H1 (cell line): Measurements from ENCODE around the gene ZNF728. TPM values are rescaled to one million over a fixed set of nuclear protein-coding genes. Genes with fewer than 3 reads are reported as not detected.
"Not testable (repeated sequence)": the region's sequence is repeated elsewhere in the genome, so short reads cannot be mapped to it uniquely, and the experiment has no call there.

Experiments used
- CTCF ChIA-PET: fragments of 300-600 bp; sonication (Branson Sonifier 250); formaldehyde crosslinking; loops from one replicate; lab custom pipeline; 2021; ENCODE audit not compliant: partially characterized antibody; lab: Charles Lee
- POLR2A ChIA-PET: fragments of 300-600 bp; sonication (Branson Sonifier 250); formaldehyde crosslinking; loops from one replicate; lab custom pipeline; 2021; ENCODE audit warnings: inconsistent platforms; ENCODE audit not compliant: partially characterized antibody; lab: Charles Lee
- DNase-seq, 2 experiments: peaks; one replicate each; pipeline versions ENCODE4 v3.0.0 to v3.0.0-alpha.2; 2010 to 2022; ENCODE audit warnings: low spot score in 2 of 2, low read depth in 1 of 2, mixed read lengths in 1 of 2
- FAIRE-seq: peaks from 2 replicates; lab custom pipeline; 2011; peaks lifted over from hg19 to GRCh38; lab: Jason Lieb, UNC
- H2AFZ ChIP-seq: 2 replicates; pipeline ENCODE4 v1.8.1; 2012; ENCODE audit warnings: low read length, inconsistent platforms
- H2AK5ac ChIP-seq: 2 replicates; pipeline ENCODE4 v1.6.1; 2013; ENCODE audit warnings: low read depth, low read length
- H2BK120ac ChIP-seq: replicated peaks from 2 replicates; pipeline ENCODE3; 2013; ENCODE audit warnings: low read depth, low read length, inconsistent platforms
- H2BK12ac ChIP-seq: 2 replicates; pipeline ENCODE4 v1.6.1; 2013; ENCODE audit warnings: low read depth, low read length
- H2BK15ac ChIP-seq: 2 replicates; pipeline ENCODE4 v1.6.1; 2013; ENCODE audit warnings: low read length
- H2BK20ac ChIP-seq: 2 replicates; pipeline ENCODE4 v1.6.1; 2013; ENCODE audit warnings: low read length
- H2BK5ac ChIP-seq: 2 replicates; pipeline ENCODE4 v1.6.1; 2013; ENCODE audit warnings: low read depth, low read length
- H3K14ac ChIP-seq: 2 replicates; pipeline ENCODE4 v1.6.1; 2013; ENCODE audit warnings: inconsistent platforms; ENCODE audit not compliant: insufficient read length
- H3K18ac ChIP-seq: 2 replicates; pipeline ENCODE4 v1.6.1; 2013; ENCODE audit warnings: low read length; ENCODE audit errors: extremely low read depth
- H3K23ac ChIP-seq: 2 replicates; pipeline ENCODE4 v1.6.1; 2013; ENCODE audit warnings: inconsistent platforms; ENCODE audit not compliant: insufficient read length
- H3K23me2 ChIP-seq: 2 replicates; pipeline ENCODE4 v1.6.1; 2013; ENCODE audit warnings: low read depth, low read length
- H3K27ac ChIP-seq: 2 replicates; pipeline ENCODE4 v1.6.1; 2011; ENCODE audit warnings: low read depth, low read length, inconsistent platforms
- H3K27me3 ChIP-seq, 4 experiments: replicated peaks in 1 of 4; 1 replicate in 1 of 4; 2 replicates in 3 of 4; pipeline versions ENCODE4 v1.6.1 to v1.8.1; 2011 to 2013; ENCODE audit warnings: low read length in 3 of 4, mild to moderate bottlenecking in 3 of 4, inconsistent platforms in 2 of 4, mixed read lengths in 2 of 4, moderate library complexity in 1 of 4; ENCODE audit not compliant: control insufficient read depth in 3 of 4, insufficient read depth in 3 of 4; ENCODE audit errors: extremely low read depth in 1 of 4
- H3K36me3 ChIP-seq, 4 experiments: 2 replicates each; pipeline versions ENCODE4 v1.6.1 to v1.8.1; 2011 to 2013; ENCODE audit warnings: mild to moderate bottlenecking in 4 of 4, low read length in 3 of 4, moderate library complexity in 2 of 4, control low read depth in 1 of 4, inconsistent platforms in 1 of 4; ENCODE audit not compliant: insufficient read depth in 4 of 4, control insufficient read depth in 2 of 4
- H3K4ac ChIP-seq: replicated peaks from 2 replicates; pipeline ENCODE3; 2013; ENCODE audit warnings: low read length, low read depth, mixed read lengths, inconsistent platforms; ENCODE audit not compliant: insufficient read length
- H3K4me1 ChIP-seq, 4 experiments: replicated peaks in 1 of 4; 1 replicate in 1 of 4; 2 replicates in 3 of 4; pipeline versions ENCODE4 v1.6.1 to v1.8.1; 2011 to 2013; ENCODE audit warnings: low read length in 3 of 4, inconsistent platforms in 2 of 4, mixed read lengths in 1 of 4; ENCODE audit not compliant: insufficient read depth in 4 of 4, control insufficient read depth in 3 of 4
- H3K4me2 ChIP-seq, 2 experiments: 2 replicates each; pipeline versions ENCODE4 v1.6.1 to v1.8.1; 2011 to 2013; ENCODE audit warnings: low read depth in 2 of 2, low read length in 2 of 2, control low read depth in 1 of 2, inconsistent platforms in 1 of 2, mild to moderate bottlenecking in 1 of 2; ENCODE audit not compliant: insufficient read depth in 1 of 2
- H3K4me3 ChIP-seq, 4 experiments: fragments of 200-600, 300-600 bp in 1 of 4; sonication (generic), shearing (Covaris generic), sonication (Bioruptor Twin) in 1 of 4; 2 replicates each; pipeline versions ENCODE4 v1.5.1 to v1.8.1; 2011 to 2016; ENCODE audit warnings: low read length in 4 of 4, low read depth in 3 of 4, control low read depth in 2 of 4, inconsistent platforms in 2 of 4, mild to moderate bottlenecking in 2 of 4, mixed read lengths in 1 of 4, moderate library complexity in 1 of 4; ENCODE audit not compliant: insufficient read depth in 2 of 4; ENCODE audit errors: extremely low read depth in 1 of 4
- H3K56ac ChIP-seq: replicated peaks from 2 replicates; pipeline ENCODE3; 2013; ENCODE audit warnings: low read depth, mild to moderate bottlenecking, mixed read lengths, low read length, inconsistent platforms; ENCODE audit not compliant: insufficient read length
- H3K79me1 ChIP-seq: 2 replicates; pipeline ENCODE4 v1.6.1; 2013; ENCODE audit warnings: low read depth, low read length, control low read depth
- H3K79me2 ChIP-seq, 2 experiments: 2 replicates each; pipeline versions ENCODE4 v1.6.1 to v1.8.1; 2012 to 2013; ENCODE audit warnings: low read length in 2 of 2, mild to moderate bottlenecking in 2 of 2, inconsistent platforms in 1 of 2; ENCODE audit not compliant: insufficient read depth in 2 of 2, control insufficient read depth in 1 of 2
- H3K9ac ChIP-seq, 4 experiments: replicated peaks in 1 of 4; 1 replicate in 1 of 4; 2 replicates in 3 of 4; pipeline versions ENCODE4 v1.6.1 to v1.8.1; 2011 to 2013; ENCODE audit warnings: low read depth in 3 of 4, low read length in 3 of 4, control low read depth in 2 of 4, mild to moderate bottlenecking in 2 of 4, moderate library complexity in 2 of 4, inconsistent platforms in 1 of 4; ENCODE audit errors: extremely low read depth in 1 of 4
- H3K9me3 ChIP-seq, 2 experiments: 2 replicates each; pipeline versions ENCODE4 v1.6.1 to v1.8.1; 2012 to 2013; ENCODE audit warnings: mild to moderate bottlenecking in 2 of 2, moderate library complexity in 2 of 2, control low read depth in 1 of 2, inconsistent platforms in 1 of 2, low read depth in 1 of 2, low read length in 1 of 2, mixed read lengths in 1 of 2; ENCODE audit not compliant: insufficient read depth in 2 of 2
- H4K20me1 ChIP-seq, 2 experiments: replicated peaks in 1 of 2; 2 replicates each; pipeline versions ENCODE3 to v1.8.1; 2011 to 2013; ENCODE audit warnings: inconsistent platforms in 2 of 2, low read length in 2 of 2, mild to moderate bottlenecking in 1 of 2; ENCODE audit not compliant: insufficient read depth in 2 of 2, control insufficient read depth in 1 of 2
- H4K5ac ChIP-seq: 2 replicates; pipeline ENCODE4 v1.6.1; 2013; ENCODE audit warnings: low read length, low read depth, mixed read lengths, inconsistent platforms; ENCODE audit not compliant: insufficient read length
- H4K8ac ChIP-seq: 2 replicates; pipeline ENCODE4 v1.8.0; 2013; ENCODE audit warnings: mild to moderate bottlenecking, moderate library complexity, low read length, inconsistent platforms; ENCODE audit not compliant: insufficient read depth; ENCODE audit errors: extremely low read depth
- H4K91ac ChIP-seq: replicated peaks from 2 replicates; pipeline ENCODE3; 2013; ENCODE audit warnings: low read length, mixed read lengths, inconsistent platforms; ENCODE audit not compliant: insufficient read length
- ZNF274 ChIP-seq: IDR thresholded peaks from 2 replicates; pipeline ENCODE4 v1.7.0; 2012; ENCODE audit warnings: low read length, borderline replicate concordance; ENCODE audit errors: extremely low read depth
- WGBS, 2 experiments: shearing (Covaris generic) in 1 of 2; methylation state at CpG; one replicate each; pipeline versions ENCODE4 v1.1.6 to v1.1.7; 2013 to 2015; ENCODE audit warnings: low lambda C conversion rate in 2 of 2, mixed read lengths in 2 of 2, inconsistent platforms in 1 of 2, low coverage in 1 of 2, missing lambda C conversion rate in 1 of 2; ENCODE audit not compliant: insufficient replicate concordance in 2 of 2, insufficient coverage in 1 of 2, insufficient read length in 1 of 2; ENCODE audit errors: extremely low coverage in 1 of 2, missing lambda C conversion rate in 1 of 2; 5-methylcytosine and 5-hydroxymethylcytosine counted together
- polyA plus RNA-seq, 7 experiments: library from polyadenylated mRNA; depleted of rRNA in 3 of 7; stranded (reverse) in 5 of 7; unstranded in 2 of 7; fragments of >200 nt in 5 of 7; fragments of 200-250 nt in 2 of 7; gene quantifications; 1 replicate in 5 of 7; 2 replicates in 1 of 7; 4 replicates in 1 of 7; pipeline versions ENCODE4 v1.2.1 to v1.2.3, GENCODE V29; 2011 to 2013; ENCODE audit warnings: missing spikeins in 2 of 7, mixed read lengths in 2 of 7
- total RNA-seq: library from RNA; stranded (reverse); fragmentation: NEBNext Ultra II Directional; extraction: Animal tissue kit (Norgen Biotek cat#: 25700); gene quantifications from 2 replicates; pipeline ENCODE4 v1.2.1, GENCODE V29; 2021

ZNF728 gene
- total and polyA plus RNA-seq, 2 of the 8 experiments (the other 6 are each of a cell fraction or from before 2014, with no cell fraction given) = not detected

- POLR2A ChIA-PET, FAIRE-seq: not testable (repeated sequence)
- peak; percentile 85 for TF ChIP-seq ZNF274
These were observed 27.3 kb downstream of the ZNF728 start for GRCh38 chr19:22975546-22976136.

More at GRCh38 chr19:22975546-22976136, 27.3 kb downstream of the ZNF728 start:
- not testable (repeated sequence) for H3K79me1 ChIP-seq, H2BK20ac ChIP-seq, H2AFZ ChIP-seq, H4K5ac ChIP-seq, H3K9ac ChIP-seq, H3K36me3 ChIP-seq, H4K8ac ChIP-seq, H2BK12ac ChIP-seq, DNase-seq, H3K4me1 ChIP-seq, H3K18ac ChIP-seq, H3K23me2 ChIP-seq, H3K23ac ChIP-seq, H3K27ac ChIP-seq, H2BK5ac ChIP-seq, H2AK5ac ChIP-seq, H3K4me3 ChIP-seq, H3K14ac ChIP-seq, H3K4ac ChIP-seq, H3K27me3 ChIP-seq, H4K20me1 ChIP-seq, H3K4me2 ChIP-seq, H4K91ac ChIP-seq, H3K56ac ChIP-seq, H2BK120ac ChIP-seq, H3K79me2 ChIP-seq, H2BK15ac ChIP-seq
- CTCF ChIA-PET = interaction anchor here (0.7 kb wide), 1 partner anchor 102 kb away, joined by 3 read pairs; no protein-coding TSS in a partner anchor
- WGBS, 2 experiments = 81% methylated on average over 1 of the region's 1 CpG; no CpG with 5 or more reads in 1 of the 2 experiments
- peaks cover 47 to 48% of the 10 kb centered on the region in 2 experiments for H3K9me3 ChIP-seq
